GM12874 (cell line): ENCODE results near the gene MERTK.

ENCODE experiments used
- TF ChIP-seq, protein P1 (sequence below): IDR thresholded peaks from 2 replicates; pipeline ENCODE4 v1.5.1; 2011; ENCODE audit warnings: low read depth, mild to moderate bottlenecking, control low read depth, low read length, moderate library complexity; ENCODE audit not compliant: insufficient read depth

Gene MERTK

GRCh38 chr2:111950236-111950635 lies 51.8 kb downstream of the MERTK start:
- TF ChIP-seq, protein P1, sequence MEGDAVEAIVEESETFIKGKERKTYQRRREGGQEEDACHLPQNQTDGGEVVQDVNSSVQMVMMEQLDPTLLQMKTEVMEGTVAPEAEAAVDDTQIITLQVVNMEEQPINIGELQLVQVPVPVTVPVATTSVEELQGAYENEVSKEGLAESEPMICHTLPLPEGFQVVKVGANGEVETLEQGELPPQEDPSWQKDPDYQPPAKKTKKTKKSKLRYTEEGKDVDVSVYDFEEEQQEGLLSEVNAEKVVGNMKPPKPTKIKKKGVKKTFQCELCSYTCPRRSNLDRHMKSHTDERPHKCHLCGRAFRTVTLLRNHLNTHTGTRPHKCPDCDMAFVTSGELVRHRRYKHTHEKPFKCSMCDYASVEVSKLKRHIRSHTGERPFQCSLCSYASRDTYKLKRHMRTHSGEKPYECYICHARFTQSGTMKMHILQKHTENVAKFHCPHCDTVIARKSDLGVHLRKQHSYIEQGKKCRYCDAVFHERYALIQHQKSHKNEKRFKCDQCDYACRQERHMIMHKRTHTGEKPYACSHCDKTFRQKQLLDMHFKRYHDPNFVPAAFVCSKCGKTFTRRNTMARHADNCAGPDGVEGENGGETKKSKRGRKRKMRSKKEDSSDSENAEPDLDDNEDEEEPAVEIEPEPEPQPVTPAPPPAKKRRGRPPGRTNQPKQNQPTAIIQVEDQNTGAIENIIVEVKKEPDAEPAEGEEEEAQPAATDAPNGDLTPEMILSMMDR: no peak

DNA sequence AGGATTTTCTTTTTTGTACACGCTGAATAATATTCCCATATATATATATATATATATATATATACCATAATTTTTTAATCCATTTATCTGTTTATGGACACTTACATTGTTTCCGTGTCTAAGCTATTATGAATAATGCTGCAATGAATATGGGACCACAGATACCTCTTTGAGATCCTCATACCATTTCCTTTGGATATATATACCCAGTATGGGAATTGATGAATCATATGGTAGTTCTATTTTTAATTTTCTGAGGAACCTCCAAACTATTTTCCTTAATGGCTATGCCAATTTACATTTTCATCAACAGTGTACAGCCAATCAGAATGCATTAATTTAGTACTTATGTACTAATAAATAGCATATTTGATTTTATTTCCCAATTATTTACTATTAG lies 53.1 kb downstream of the MERTK start:
- TF ChIP-seq, protein P1: no peak

GRCh38 chr2:111952871-111953452 lies 54.6 kb downstream of the MERTK start:
- TF ChIP-seq, protein P1: no peak

DNA sequence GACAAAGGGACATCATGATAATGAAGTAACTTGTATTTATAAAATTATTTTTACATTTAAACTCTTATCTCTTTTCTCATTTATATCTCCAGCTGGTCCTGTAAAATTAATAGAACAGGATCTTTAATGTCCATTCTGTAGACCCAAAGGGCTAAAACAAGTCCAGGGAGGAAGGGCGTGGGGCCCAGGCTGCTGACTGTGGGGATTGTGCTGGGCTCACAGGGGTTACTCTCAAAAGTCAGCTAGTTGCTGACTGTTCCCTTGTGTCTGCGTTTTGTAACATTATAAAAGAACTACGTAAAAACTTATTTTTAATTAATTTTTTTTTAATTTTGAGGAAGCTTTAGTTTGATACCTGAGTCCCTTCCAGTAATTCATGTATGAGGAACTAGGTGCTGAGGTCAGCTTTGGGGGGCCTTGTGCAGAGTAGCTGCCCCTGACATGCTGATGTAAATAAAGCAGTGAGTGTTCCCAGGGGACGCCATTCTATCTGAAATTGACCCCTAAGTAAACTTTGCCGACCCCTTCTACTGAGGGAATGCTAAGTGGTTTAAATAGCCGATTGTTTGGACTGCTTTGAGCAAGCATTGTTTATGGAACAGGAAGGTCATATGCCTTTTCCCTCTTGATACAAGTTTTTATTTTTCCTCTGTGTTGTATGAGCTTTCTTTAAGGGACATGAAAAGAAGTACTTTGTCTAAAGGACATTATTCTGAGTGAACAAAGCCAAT lies 56.4 kb downstream of the MERTK start:
- TF ChIP-seq, protein P1: no peak

GRCh38 chr2:111957872-111958354 lies 59.5 kb downstream of the MERTK start:
- TF ChIP-seq, protein P1: no peak

DNA sequence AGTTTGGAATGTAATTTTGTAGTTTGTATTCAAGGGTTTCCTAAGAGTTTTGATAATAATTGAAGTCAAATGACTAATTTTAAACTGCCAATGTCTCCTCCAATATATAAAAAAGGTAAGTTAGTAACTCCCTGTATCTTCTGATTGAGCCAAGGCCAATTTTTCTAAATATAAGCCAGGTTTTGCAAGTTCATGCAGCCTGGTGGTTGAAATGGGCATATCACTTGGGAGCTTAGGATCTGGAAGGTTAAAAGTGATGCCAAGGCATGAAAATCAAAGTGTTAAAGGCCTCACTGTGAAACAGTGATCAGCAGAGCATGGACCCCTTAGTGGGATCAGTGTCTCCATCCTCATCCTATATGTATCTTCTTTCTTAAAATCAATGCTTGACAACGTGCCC lies 60.5 kb downstream of the MERTK start:
- TF ChIP-seq, protein P1: no peak

- TF ChIP-seq, protein P1: no peak
Measured at GRCh38 chr2:111961663-111962062, 63.3 kb downstream of the MERTK start.
